K562 (cell line): ENCODE measurements around the gene HSF5. TPM values are rescaled to one million over a fixed set of nuclear protein-coding genes. Genes with fewer than 3 reads are reported as not detected.
A peak's percentile ranks its signal among the peaks of the same experiment; 100 is the strongest.

Source experiments
- ATAC-seq: fragments of 200-7000 bp; cut with Tn5 transposase; 3 replicates; pipeline ENCODE4 v1.9.1; 2020; ENCODE audit warnings: moderate library complexity
- BruUV-seq: library from RNA; stranded (reverse); fragments of 400-500 nt; replicated peaks from 2 replicates; lab custom pipeline; 2021; lab: Mats Ljungman, UMichigan
- CTCF ChIA-PET: fragments of 300-600 bp; formaldehyde crosslinking; extraction: SDS; loops from one replicate; lab custom pipeline; 2021; ENCODE audit warnings: low intra/inter-chr PET ratio; lab: Yijun Ruan, JAX
- POLR2A ChIA-PET: fragments of 300-600, 350-650 bp; sonication (Branson Sonifier 250); formaldehyde crosslinking; extraction: SDS; loops from one replicate; lab custom pipeline; 2021; ENCODE audit warnings: antibody characterized with exemption, inconsistent platforms; lab: Yijun Ruan, JAX
- DNase-seq, 4 experiments: peaks; one replicate each; pipeline versions ENCODE4 v3.0.0 to v3.0.0-alpha.2; 2011 to 2018; ENCODE audit warnings: low spot score in 3 of 4, mixed read lengths in 3 of 4; ENCODE audit errors: extremely low read depth in 1 of 4
- FAIRE-seq: peaks from 2 replicates; lab custom pipeline; 2011; peaks lifted over from hg19 to GRCh38; lab: Jason Lieb, UNC
- H2AFZ ChIP-seq: 2 replicates; pipeline ENCODE4 v1.6.0; 2011; ENCODE audit warnings: low read depth, low read length, control low read depth, inconsistent platforms
- H3K27ac ChIP-seq: fragments of 200-600 bp; 3 replicates; pipeline ENCODE4 v1.8.0; 2011; ENCODE audit warnings: low read depth, mild to moderate bottlenecking, control low read depth, inconsistent platforms, low read length, moderate library complexity, mixed read lengths; ENCODE audit errors: extremely low read depth
- H3K27me3 ChIP-seq, 2 experiments: fragments of 300-600 bp in 1 of 2; 2 replicates in 1 of 2; 3 replicates in 1 of 2; pipeline versions ENCODE4 v1.6.0 to v1.8.0; 2011; ENCODE audit warnings: inconsistent platforms in 2 of 2, low read length in 2 of 2, mild to moderate bottlenecking in 1 of 2, mixed read lengths in 1 of 2, moderate library complexity in 1 of 2; ENCODE audit not compliant: control insufficient read depth in 2 of 2, insufficient read depth in 2 of 2
- H3K36me3 ChIP-seq: fragments of 300-600 bp; 3 replicates; pipeline ENCODE4 v1.8.0; 2011; ENCODE audit warnings: mild to moderate bottlenecking, low read length, inconsistent platforms; ENCODE audit not compliant: control insufficient read depth, insufficient read depth
- H3K4me1 ChIP-seq, 2 experiments: fragments of 200-600 bp in 1 of 2; replicated peaks in 1 of 2; 2 replicates in 1 of 2; 3 replicates in 1 of 2; pipeline versions ENCODE4 v1.5.1 to v1.8.0; 2011; ENCODE audit warnings: inconsistent platforms in 2 of 2, low read length in 2 of 2, mild to moderate bottlenecking in 1 of 2, mixed read lengths in 1 of 2, moderate library complexity in 1 of 2; ENCODE audit not compliant: control insufficient read depth in 2 of 2, insufficient read depth in 2 of 2
- H3K4me2 ChIP-seq: 2 replicates; pipeline ENCODE4 v1.6.1; 2011; ENCODE audit warnings: low read length, control low read depth, inconsistent platforms, mixed read lengths; ENCODE audit not compliant: insufficient read depth
- H3K4me3 ChIP-seq: fragments of 200-600 bp; sonication (generic), shearing (Covaris generic); 2 replicates; pipeline ENCODE4 v1.5.1; 2016; ENCODE audit warnings: control low read depth, inconsistent platforms
- H3K79me2 ChIP-seq: fragments of 200-600 bp; 3 replicates; pipeline ENCODE4 v1.8.0; 2011; ENCODE audit warnings: low read length, inconsistent platforms; ENCODE audit not compliant: control insufficient read depth, insufficient read depth
- H3K9ac ChIP-seq, 2 experiments: 2 replicates each; pipeline versions ENCODE4 v1.6.0 to v1.6.1; 2011; ENCODE audit warnings: low read depth in 2 of 2, low read length in 2 of 2, control low read depth in 1 of 2, inconsistent platforms in 1 of 2, mild to moderate bottlenecking in 1 of 2, mixed read lengths in 1 of 2; ENCODE audit not compliant: insufficient read depth in 1 of 2
- H3K9me1 ChIP-seq: one replicate; pipeline ENCODE4 v1.6.0; 2011; ENCODE audit warnings: inconsistent platforms, mild to moderate bottlenecking, low read length, moderate library complexity; ENCODE audit not compliant: control insufficient read depth, insufficient read depth
- H3K9me3 ChIP-seq: replicated peaks from 2 replicates; pipeline ENCODE4 v1.5.1; 2011; ENCODE audit warnings: low read depth, low read length, inconsistent platforms; ENCODE audit not compliant: control insufficient read depth, insufficient read depth
- H4K20me1 ChIP-seq: replicated peaks from 2 replicates; pipeline ENCODE4 v1.6.1; 2011; ENCODE audit warnings: low read length, inconsistent platforms, mixed read lengths; ENCODE audit not compliant: control insufficient read depth, insufficient read depth
- CEBPB ChIP-seq: fragments of 450-650 bp; IDR thresholded peaks from 2 replicates; pipeline ENCODE4 v1.6.1; 2016; ENCODE audit warnings: missing genetic modification characterization, missing compliant biosample characterization
- DACH1 ChIP-seq: fragments of 450-650 bp; IDR thresholded peaks from 2 replicates; pipeline ENCODE4 v1.6.1; 2018; ENCODE audit not compliant: partially characterized antibody
- GABPB1 ChIP-seq: sonication (generic); formaldehyde crosslinking; IDR thresholded peaks from 2 replicates; pipeline ENCODE4 v1.8.0; 2022; ENCODE audit warnings: mild to moderate bottlenecking, missing genetic modification reagents
- RBFOX2 ChIP-seq: fragments of 200-400 bp; formaldehyde crosslinking; IDR thresholded peaks from 2 replicates; pipeline ENCODE4 v1.6.1; 2017; ENCODE audit warnings: low read depth, mild to moderate bottlenecking, low read length, moderate library complexity
- TCF15 ChIP-seq: fragments of 250-450 bp; sonication (Bioruptor Pico); IDR thresholded peaks from 2 replicates; pipeline ENCODE4 v1.8.0; 2022; ENCODE audit warnings: moderate library complexity, mild to moderate bottlenecking, inconsistent platforms
- ZNF146 ChIP-seq: IDR thresholded peaks from one replicate; pipeline ENCODE4 v1.6.1; 2018; ENCODE audit warnings: missing compliant biosample characterization; ENCODE audit not compliant: unreplicated experiment
- in situ Hi-C: fragments of 300-500 bp; cut with MboI; formaldehyde crosslinking; loops from 4 replicates; pipeline ENCODE4 v1.15.0; 2018; ENCODE audit warnings: inconsistent platforms, mixed read lengths
- intact Hi-C: fragments of 100-400 bp; cut with micrococcal nuclease; formaldehyde crosslinking; loops from 2 replicates; pipeline ENCODE4 v1.14.2; 2022
- polyA plus RNA-seq, 8 experiments: library from polyadenylated mRNA; depleted of rRNA in 4 of 8; stranded (reverse) in 5 of 8; unstranded in 3 of 8; fragments of >200 nt; fragmentation: Nextera tagmentation in 2 of 8; fragmentation: Illumina TruSeq in 1 of 8; extraction: Ambion mirVana in 2 of 8; extraction: Trizol in 1 of 8; gene quantifications; 2 replicates each; pipeline versions ENCODE4 v1.2.1 to v1.2.3, GENCODE V29; 2011 to 2014; ENCODE audit warnings: inconsistent platforms in 1 of 8, missing spikeins in 1 of 8
- total RNA-seq, 7 experiments: library from RNA; depleted of rRNA in 6 of 7; stranded (reverse); fragments of >200 nt in 6 of 7; fragmentation: Illumina TruSeq in 2 of 7; extraction: Trizol in 2 of 7; gene quantifications; 2 replicates each; pipeline versions ENCODE4 v1.2.1 to v1.2.3, GENCODE V29; 2011 to 2021; ENCODE audit warnings: low replicate concordance in 1 of 7

The HSF5 gene
- total and polyA plus RNA-seq, 9 of the 15 experiments (the other 6 are each of a cell fraction or from before 2014, with no cell fraction given) = 0.04 TPM; not detected in 8

DNA sequence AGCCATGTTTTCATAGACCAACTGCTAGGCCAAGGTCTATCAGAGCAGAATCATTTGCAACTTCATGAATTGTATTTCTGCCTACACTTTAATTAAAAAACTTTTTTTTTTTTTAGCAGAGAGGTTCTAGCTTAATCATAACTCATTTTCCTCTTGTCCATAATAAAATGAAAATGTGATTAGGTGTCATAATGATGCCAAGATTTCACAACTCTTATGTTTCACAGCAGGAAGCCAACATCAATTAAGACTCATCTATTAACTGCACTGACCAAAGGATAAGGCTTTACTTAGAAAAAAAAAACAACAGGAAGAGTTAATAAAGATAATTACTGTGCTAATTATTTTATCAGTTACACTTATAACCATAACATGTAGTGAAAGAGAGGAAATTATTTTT lies 52.0 kb downstream of the HSF5 start:
- H3K36me3 ChIP-seq = no peaks in the 10 kb centered on the region
- peak overlapping the region in 1 of 2 experiments; percentile 64; a peak in 2 of 4 replicates for H3K9ac ChIP-seq
- in situ Hi-C loops (no loop called here), intact Hi-C loops (loop anchor here (5.0 kb wide), 1 partner anchor 84 kb away; the partner anchor contains the start of gene SUPT4H1)
- ChIA-PET CTCF (interaction anchor here (0.6 kb wide), 1 partner anchor 97 kb away, joined by 3 read pairs; no protein-coding TSS in a partner anchor), POLR2A (interaction anchor here (1.0 to 1.6 kb wide), 3 partner anchors 104 to 110 kb away, joined by 3 to 4 read pairs (median 3); no protein-coding TSS in a partner anchor)
- H3K27ac ChIP-seq = peak overlapping the region; percentile 68
- H3K4me3 ChIP-seq = no peak overlapping the region
- H4K20me1 ChIP-seq = no peaks in the 10 kb centered on the region
- TF ChIP-seq RBFOX2 (no peak), ZNF146 (CRISPR knock-in tag) (no peak), GABPB1 (CRISPR knock-in tag) (no peak), DACH1 (peak; percentile 35), TCF15 (CRISPR knock-in tag) (no peak), CEBPB (tag) (peak; percentile 53)
- H3K4me1 ChIP-seq = peaks cover 7 to 17% of the 10 kb centered on the region in 2 experiments; a peak in 3 of 5 replicates
- peak overlapping the region; percentile 91 for H2AFZ ChIP-seq
- H3K4me2 ChIP-seq = peak overlapping the region; percentile 57
- ATAC-seq = no peak; the same call in 2 of the 3 replicates
- no peaks in the 10 kb centered on the region for H3K9me3 ChIP-seq
- DNase-seq = no peak
- FAIRE-seq = no peak
- BruUV-seq = no TSS peak
- no peaks in the 10 kb centered on the region for H3K27me3 ChIP-seq
- H3K79me2 ChIP-seq = no peaks in the 10 kb centered on the region
- H3K9me1 ChIP-seq = no peaks in the 10 kb centered on the region
